Activated CD8-positive, alpha-beta memory T cell treated with anti-CD3 and anti-CD28 coated beads, Interleukin-2, amount 50 U/mL, for 48 hours (primary cell): ENCODE data around the gene KDELR3.

Experiments used
- DNase-seq: peaks from one replicate; pipeline ENCODE4 v3.0.0-alpha.2; 2020

KDELR3 gene

GRCh38 chr22:38440747-38441350 lies 27.0 kb upstream of the KDELR3 start:
- no peak for DNase-seq

DNA sequence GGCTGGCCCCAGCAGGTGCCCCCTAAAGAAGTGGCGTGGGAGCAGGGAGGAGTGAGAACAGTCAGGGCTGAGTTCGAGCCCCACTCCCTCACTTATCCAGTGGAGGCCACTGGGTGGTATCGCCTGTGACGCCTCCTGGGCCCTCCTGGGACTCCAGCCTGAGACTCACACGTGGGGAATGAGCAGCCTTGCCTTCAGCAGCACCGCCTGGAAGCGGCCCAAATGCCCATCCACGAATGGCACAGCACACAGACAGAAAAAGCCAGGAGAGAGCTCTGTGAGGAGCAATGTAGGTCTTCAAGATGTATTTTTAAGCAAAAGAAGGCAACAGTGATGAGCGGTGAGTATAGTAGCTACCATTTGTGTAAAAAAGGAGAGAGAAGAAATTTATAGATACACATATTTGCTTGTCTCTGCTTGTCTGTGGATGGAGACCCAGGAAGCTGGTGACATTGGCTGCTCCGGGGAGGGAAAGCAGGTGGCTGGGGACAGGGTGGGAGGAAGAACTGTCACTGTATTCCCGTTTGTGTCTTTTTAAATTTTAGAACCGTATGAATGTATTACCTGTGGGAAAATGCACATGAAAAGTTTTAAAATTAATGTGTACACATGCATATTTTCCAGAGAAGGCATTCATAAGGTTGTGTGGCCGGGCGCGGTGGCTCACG lies 26.1 kb upstream of the KDELR3 start:
- DNase-seq, result no peak

GRCh38 chr22:38442967-38443627 lies 24.8 kb upstream of the KDELR3 start:
- DNase-seq, result no peak

- DNase-seq, result no peak
Measured at GRCh38 chr22:38443628-38444521, 24.0 kb upstream of the KDELR3 start.

GRCh38 chr22:38444783-38445182 lies 23.1 kb upstream of the KDELR3 start:
- DNase-seq, result no peak

DNA sequence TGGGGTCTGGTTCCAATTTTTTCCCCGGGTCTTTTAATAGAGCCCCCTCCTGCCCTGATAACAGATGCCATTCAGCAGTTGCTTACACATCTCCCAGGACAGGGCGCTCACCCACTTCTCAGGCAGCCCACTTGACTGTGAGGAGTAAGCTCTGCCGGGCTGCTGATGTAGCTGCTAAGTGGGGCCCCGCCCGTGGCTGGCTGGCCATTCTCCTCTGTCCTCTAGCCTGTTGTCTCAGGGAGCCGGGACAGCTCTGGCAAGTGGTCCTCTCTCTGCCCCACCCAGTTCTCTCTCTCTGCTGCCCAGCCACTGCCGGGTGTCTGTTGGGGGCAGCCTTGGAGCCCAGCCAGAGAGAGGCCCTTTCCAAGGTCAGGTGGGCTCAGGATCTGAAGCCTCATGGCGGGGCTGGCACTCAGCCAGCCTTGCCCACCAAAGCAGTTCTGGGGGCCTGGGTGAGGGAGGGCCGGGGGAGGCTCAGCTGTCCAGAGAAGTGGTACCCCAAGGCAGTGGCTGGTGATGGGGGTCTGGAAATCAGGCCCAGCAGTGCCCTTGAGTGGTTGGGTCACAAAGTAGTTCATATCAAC lies 21.8 kb upstream of the KDELR3 start:
- no peak for DNase-seq

DNA sequence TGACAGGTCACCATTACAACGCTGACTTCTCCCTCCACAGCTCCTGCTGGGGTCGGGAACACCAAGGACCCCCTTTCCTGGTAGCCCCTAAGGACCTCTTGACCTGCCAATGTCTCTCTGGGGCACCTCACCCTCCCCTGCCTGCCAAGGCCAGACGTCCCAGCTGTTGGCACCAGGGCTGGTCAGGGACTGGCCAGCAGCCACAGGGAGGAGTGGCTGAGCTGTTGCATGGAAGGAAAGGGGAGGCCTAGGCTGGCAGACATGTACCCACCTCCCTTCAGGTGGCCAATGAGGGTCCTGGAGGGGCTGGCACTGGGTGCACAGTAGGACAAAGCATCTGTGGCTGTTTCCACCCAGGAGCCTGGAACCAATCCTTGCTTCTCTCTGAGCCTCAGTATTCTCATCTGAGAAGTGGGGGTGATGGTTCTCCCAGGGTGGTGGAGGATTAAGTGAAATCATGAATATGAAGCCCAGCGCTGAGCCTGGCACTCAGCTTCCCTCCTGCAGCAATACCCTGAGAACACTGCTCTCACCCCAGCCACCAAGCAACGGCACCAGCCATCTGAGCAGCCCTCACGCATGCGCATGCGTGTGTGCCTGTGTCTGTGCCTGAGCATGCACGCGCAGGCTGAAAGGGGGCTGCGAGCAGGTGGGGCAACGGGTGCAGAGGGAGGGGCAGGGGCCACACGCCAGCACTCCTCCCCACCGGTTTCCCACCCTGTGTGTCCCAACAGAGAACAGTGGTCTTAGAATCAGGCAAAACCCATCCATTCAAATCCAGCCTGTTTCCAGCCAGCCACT lies 18.8 kb upstream of the KDELR3 start:
- DNase-seq, result no peak

- no peak for DNase-seq
Measured at GRCh38 chr22:38449776-38450175, 18.1 kb upstream of the KDELR3 start.

DNA sequence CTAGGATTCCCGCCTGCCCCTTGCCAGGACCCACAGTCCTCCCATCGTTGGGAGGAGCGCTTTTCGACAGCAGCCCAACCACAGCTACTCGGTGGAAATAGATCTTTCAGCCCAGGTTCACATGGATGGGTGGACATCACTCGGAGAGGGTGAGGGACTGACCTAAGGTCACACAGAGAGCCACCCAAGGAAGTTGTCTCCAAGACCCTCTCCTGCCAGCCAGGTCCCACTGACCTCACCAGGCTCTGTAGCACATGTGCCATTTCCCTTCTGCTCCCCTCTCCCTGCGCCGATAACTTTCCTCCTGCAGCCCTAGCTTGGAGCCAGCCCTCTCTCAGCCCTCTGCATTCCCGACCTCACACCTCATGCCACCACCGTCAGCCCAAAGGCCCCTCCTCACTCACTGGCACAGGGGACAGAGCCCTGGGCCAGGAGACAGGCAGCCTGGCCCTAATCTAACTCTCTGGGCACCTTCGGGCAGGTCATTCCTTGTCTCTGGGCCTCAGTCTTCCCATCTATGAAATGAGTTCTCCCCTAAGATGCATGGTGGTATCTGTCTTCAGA lies 17.6 kb upstream of the KDELR3 start:
- no peak for DNase-seq

- DNase-seq, result no peak
Measured at GRCh38 chr22:38451404-38451803, 16.5 kb upstream of the KDELR3 start.

DNA sequence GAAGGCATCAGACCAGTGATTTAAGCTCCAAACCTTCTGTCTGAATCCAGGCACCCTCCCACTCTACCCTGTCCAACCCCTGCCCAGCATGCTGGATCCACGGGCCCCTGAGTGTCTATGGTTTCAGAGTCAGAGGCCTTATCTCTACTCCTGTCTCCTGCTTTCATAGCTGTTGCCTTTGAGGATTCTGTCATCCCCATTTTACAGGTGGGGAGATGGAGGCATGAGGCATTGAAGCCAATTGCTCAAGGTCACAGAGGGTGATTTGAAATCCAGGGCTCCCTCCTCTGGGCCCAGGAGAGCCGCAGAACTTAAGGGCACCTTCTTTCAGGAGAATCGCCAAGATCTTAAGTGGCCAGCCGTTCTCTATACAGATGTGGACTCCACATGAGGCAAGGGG lies 16.0 kb upstream of the KDELR3 start:
- no peak for DNase-seq

- DNase-seq, result no peak
Measured at GRCh38 chr22:38452373-38453065, 15.4 kb upstream of the KDELR3 start.

DNA sequence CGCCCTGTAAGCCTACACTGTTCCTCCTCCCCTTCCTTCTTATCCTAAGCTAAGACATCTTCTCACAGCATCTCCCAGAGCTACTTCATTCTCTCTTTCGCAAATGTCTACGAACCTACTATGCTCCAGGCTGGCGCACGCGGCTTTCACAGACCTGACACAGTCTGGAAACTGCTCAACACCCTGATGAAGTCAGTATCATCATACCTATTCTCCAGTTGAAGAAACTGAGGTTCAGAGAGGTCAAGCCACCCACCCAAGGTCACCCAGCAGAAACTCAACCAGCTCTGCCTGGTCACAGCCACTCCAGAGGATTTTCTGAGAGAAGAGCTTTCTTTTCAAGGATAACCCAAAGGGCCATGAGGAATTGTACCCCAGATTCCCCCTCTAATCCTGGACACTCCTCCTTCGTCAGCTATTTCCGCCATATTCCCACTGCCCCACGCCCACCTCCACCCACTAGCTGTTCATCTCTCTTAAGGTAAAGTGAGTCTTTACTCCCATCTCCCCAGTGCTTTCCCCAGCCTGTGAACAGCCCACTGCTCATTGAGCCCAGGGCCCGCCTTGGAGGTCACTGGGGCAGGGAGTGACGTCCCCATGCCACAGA lies 14.7 kb upstream of the KDELR3 start:
- DNase-seq, result no peak

- DNase-seq, result no peak
Measured at GRCh38 chr22:38453996-38454352, 13.9 kb upstream of the KDELR3 start.

GRCh38 chr22:38454353-38455075 lies 13.4 kb upstream of the KDELR3 start:
- no peak for DNase-seq

DNA sequence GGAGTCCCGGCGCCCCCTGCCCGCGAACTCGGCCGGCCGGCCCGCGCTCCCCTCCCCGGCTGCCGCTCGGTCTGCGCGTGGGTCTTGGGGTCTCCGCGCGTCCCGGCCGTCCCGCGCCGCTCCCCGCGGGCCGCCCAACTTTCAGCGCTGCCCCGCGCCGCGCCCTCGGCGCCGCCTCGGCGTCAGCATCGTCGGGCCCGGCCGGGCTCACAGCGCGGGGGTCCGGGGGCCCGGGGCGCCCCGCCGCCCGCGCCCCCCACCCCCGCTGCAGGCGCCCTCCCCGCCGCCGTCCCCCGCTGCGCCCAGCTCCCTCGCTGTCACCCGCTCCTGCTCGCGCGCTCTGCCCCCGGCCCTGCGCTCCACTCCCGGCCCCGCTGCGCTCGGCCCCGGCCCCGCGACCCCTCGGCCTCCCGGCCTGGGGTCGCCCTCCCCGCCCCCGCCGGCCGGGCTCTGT lies 12.8 kb upstream of the KDELR3 start, which contains the start of gene KCNJ4:
Gene KCNJ4, minus strand, starts transcription at position 124 of the 454 bp plus-strand sequence. CDS start 27,067 bp downstream, outside the sequence.
- DNase-seq, result no peak

GRCh38 chr22:38455530-38456271 lies 12.2 kb upstream of the KDELR3 start:
- DNase-seq, result no peak

DNA sequence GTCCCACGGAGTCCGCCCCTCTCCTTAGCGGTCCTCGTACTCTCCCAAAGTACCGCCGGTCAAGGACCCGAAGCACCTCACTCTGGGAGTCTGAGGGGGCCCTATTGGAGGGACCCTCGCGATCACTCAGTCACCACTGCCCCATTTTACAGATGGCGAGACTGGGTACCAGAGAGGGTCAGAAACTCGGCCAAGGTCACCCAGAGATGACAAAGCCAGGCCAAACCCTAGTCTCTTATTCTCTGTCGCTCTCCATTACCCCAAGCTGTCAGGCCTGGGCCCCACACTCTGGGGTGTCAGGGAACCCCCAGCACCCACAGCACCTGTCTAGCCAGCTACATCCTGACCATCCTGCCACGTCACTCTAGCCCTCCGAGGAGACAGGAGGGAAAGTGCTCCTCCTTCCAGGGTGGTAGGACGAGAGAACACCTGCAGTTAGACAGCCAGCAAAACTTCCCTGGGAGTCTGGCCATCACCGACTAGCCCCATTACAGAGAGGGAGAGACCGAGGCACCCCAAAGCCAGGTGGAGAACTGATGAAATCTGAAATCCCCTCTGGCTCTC lies 11.5 kb upstream of the KDELR3 start:
- no peak for DNase-seq
